Measurements from ENCODE around the gene MFAP3L. TPM values are rescaled to one million over a fixed set of nuclear protein-coding genes. Genes with fewer than 3 reads are reported as not detected.

MFAP3L gene
- total and polyA plus RNA-seq, 7 donors = 0.60 to 14.7 (median 4.9) TPM

- Histone ChIP-seq H3K27me3 (no peaks in the 10 kb centered on the region), H3K27ac (no peak overlapping the region), H3K36me3 (no peaks in the 10 kb centered on the region), H3K9me3 (no peaks in the 10 kb centered on the region), H3K4me3 (no peak overlapping the region), H3K4me1 (peaks cover 0 to 14% (median 13%) of the 10 kb centered on the region in 4 donors)
- TF ChIP-seq EP300 (IDR thresholded peaks at IDR 0.05) = no peak
- TF ChIP-seq POLR2AphosphoS5 (IDR thresholded peaks at IDR 0.05) = no peak
- TF ChIP-seq, protein P1, sequence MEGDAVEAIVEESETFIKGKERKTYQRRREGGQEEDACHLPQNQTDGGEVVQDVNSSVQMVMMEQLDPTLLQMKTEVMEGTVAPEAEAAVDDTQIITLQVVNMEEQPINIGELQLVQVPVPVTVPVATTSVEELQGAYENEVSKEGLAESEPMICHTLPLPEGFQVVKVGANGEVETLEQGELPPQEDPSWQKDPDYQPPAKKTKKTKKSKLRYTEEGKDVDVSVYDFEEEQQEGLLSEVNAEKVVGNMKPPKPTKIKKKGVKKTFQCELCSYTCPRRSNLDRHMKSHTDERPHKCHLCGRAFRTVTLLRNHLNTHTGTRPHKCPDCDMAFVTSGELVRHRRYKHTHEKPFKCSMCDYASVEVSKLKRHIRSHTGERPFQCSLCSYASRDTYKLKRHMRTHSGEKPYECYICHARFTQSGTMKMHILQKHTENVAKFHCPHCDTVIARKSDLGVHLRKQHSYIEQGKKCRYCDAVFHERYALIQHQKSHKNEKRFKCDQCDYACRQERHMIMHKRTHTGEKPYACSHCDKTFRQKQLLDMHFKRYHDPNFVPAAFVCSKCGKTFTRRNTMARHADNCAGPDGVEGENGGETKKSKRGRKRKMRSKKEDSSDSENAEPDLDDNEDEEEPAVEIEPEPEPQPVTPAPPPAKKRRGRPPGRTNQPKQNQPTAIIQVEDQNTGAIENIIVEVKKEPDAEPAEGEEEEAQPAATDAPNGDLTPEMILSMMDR (IDR thresholded peaks at IDR 0.05) = no peak
- no peak for TF ChIP-seq POLR2A (IDR thresholded peaks at IDR 0.05)
- WGBS, 2 donors = 77 to 85% methylated on average over 10 of the region's 10 CpGs
- DNase-seq = no peak
- intact Hi-C loops (cut with DNase I) = no loop called here
Measured at GRCh38 chr4:170008801-170009200, 17.4 kb downstream of the MFAP3L start.

- intact Hi-C loops (cut with DNase I) = no loop called here
- TF ChIP-seq EP300 (IDR thresholded peaks at IDR 0.05) (no peak), POLR2A (IDR thresholded peaks at IDR 0.05) (no peak), POLR2AphosphoS5 (IDR thresholded peaks at IDR 0.05) (no peak)
- TF ChIP-seq, protein P1 (IDR thresholded peaks at IDR 0.05) = no peak
Measured at GRCh38 chr4:170008371-170008770, 17.8 kb downstream of the MFAP3L start.

GRCh38 chr4:170007113-170007512, 19.1 kb downstream of the MFAP3L start:
- intact Hi-C loops (cut with DNase I) = no loop called here
- no peaks in the 10 kb centered on the region for H3K9me3 ChIP-seq
- H3K27me3 ChIP-seq = no peaks in the 10 kb centered on the region
- no peak for DNase-seq
- no peak overlapping the region for H3K27ac ChIP-seq
- WGBS, 2 donors = 79 to 86% methylated on average over 4 of the region's 4 CpGs
- H3K36me3 ChIP-seq = no peaks in the 10 kb centered on the region
- peaks cover 0 to 14% (median 13%) of the 10 kb centered on the region in 4 donors for H3K4me1 ChIP-seq
- H3K4me3 ChIP-seq = no peak overlapping the region
- no peak for TF ChIP-seq EP300 (IDR thresholded peaks at IDR 0.05)
- TF ChIP-seq, protein P1 (IDR thresholded peaks at IDR 0.05) = no peak
- no peak for TF ChIP-seq POLR2AphosphoS5 (IDR thresholded peaks at IDR 0.05)
- TF ChIP-seq POLR2A (IDR thresholded peaks at IDR 0.05) = no peak

More at GRCh38 chr4:170008371-170008770, 17.8 kb downstream of the MFAP3L start:
- peaks cover 0 to 14% (median 13%) of the 10 kb centered on the region in 4 donors for H3K4me1 ChIP-seq
- H3K27me3 ChIP-seq = no peaks in the 10 kb centered on the region
- H3K9me3 ChIP-seq = no peaks in the 10 kb centered on the region
- H3K27ac ChIP-seq = no peak overlapping the region
- no peak for DNase-seq
- WGBS, 2 donors = 57 to 67% methylated on average over 3 of the region's 3 CpGs
- H3K4me3 ChIP-seq = no peak overlapping the region
- no peaks in the 10 kb centered on the region for H3K36me3 ChIP-seq

DNA sequence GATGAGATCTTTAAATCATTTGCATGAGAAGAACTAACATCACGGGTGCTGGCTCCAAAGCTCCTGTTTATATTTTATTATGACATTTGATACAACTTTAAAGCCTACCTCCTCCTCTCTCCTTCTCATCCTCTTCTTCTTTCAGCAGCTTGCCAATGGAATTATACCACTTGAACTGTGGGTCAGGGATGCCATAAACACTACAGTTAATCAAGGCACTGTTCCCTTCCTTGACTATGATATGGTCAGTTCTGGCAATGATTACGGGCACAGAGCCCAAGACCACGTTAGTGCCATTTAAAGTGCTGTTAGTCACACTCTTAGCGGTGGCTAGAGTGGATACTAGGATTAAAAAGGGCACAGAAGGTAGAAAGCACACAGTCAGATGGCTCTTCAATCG, 20.7 kb downstream of the MFAP3L start:
- TF ChIP-seq POLR2A (IDR thresholded peaks at IDR 0.05) (no peak), POLR2AphosphoS5 (IDR thresholded peaks at IDR 0.05) (no peak), EP300 (IDR thresholded peaks at IDR 0.05) (no peak)
- TF ChIP-seq, protein P1 (IDR thresholded peaks at IDR 0.05) = no peak
- no peaks in the 10 kb centered on the region for H3K9me3 ChIP-seq
- H3K4me3 ChIP-seq = no peak overlapping the region
- H3K27me3 ChIP-seq = no peaks in the 10 kb centered on the region
- WGBS, 2 donors = 76 to 82% methylated on average over 5 of the region's 5 CpGs
- no peaks in the 10 kb centered on the region for H3K36me3 ChIP-seq
- H3K27ac ChIP-seq = no peak overlapping the region
- H3K4me1 ChIP-seq = peaks cover 0 to 14% (median 13%) of the 10 kb centered on the region in 4 donors
- intact Hi-C loops (cut with DNase I) = no loop called here
- no peak for DNase-seq
